Mesendoderm (in vitro differentiated cells): Measurements from ENCODE around the gene EEF1AKMT1.

Experiments used
- DNase-seq: peaks from one replicate; pipeline ENCODE4 v3.0.0; 2013
- H2AK5ac ChIP-seq: 2 replicates; pipeline ENCODE4 v1.6.1; 2013; ENCODE audit warnings: low read length, inconsistent platforms
- H2BK120ac ChIP-seq: 2 replicates; pipeline ENCODE4 v1.6.1; 2013; ENCODE audit warnings: low read depth, mild to moderate bottlenecking, low read length, moderate library complexity, mixed read lengths
- H2BK15ac ChIP-seq: replicated peaks from 2 replicates; pipeline ENCODE4 v1.6.1; 2013; ENCODE audit warnings: low read depth, mild to moderate bottlenecking, moderate library complexity
- H2BK5ac ChIP-seq: 2 replicates; pipeline ENCODE4 v1.6.1; 2013; ENCODE audit warnings: low read length, inconsistent platforms
- H3K18ac ChIP-seq: 2 replicates; pipeline ENCODE4 v1.6.1; 2013; ENCODE audit warnings: mild to moderate bottlenecking, low read length, mixed read lengths
- H3K23ac ChIP-seq: one replicate; pipeline ENCODE4 v1.6.1; 2013; ENCODE audit warnings: low read length
- H3K27ac ChIP-seq: 2 replicates; pipeline ENCODE4 v1.5.1; 2013; ENCODE audit warnings: low read depth, mild to moderate bottlenecking, inconsistent platforms, low read length, moderate library complexity
- H3K27me3 ChIP-seq: 2 replicates; pipeline ENCODE4 v1.6.1; 2013; ENCODE audit warnings: low read length, control low read depth, mild to moderate bottlenecking, inconsistent platforms; ENCODE audit not compliant: insufficient read depth, poor library complexity
- H3K36me3 ChIP-seq: 2 replicates; pipeline ENCODE4 v1.6.1; 2013; ENCODE audit warnings: low read length, inconsistent platforms; ENCODE audit not compliant: control insufficient read depth, insufficient read depth
- H3K4ac ChIP-seq: one replicate; pipeline ENCODE4 v1.6.1; 2013; ENCODE audit warnings: low read depth, mild to moderate bottlenecking, low read length, moderate library complexity
- H3K4me1 ChIP-seq: 2 replicates; pipeline ENCODE4 v1.6.1; 2013; ENCODE audit warnings: low read depth, low read length, inconsistent platforms; ENCODE audit not compliant: control insufficient read depth
- H3K4me2 ChIP-seq: 2 replicates; pipeline ENCODE4 v1.6.1; 2013; ENCODE audit warnings: low read length
- H3K4me3 ChIP-seq: 2 replicates; pipeline ENCODE4 v1.5.1; 2013; ENCODE audit warnings: mild to moderate bottlenecking, low read length
- H3K56ac ChIP-seq: one replicate; pipeline ENCODE4 v1.6.1; 2013; ENCODE audit warnings: low read length
- H3K79me1 ChIP-seq: 2 replicates; pipeline ENCODE4 v1.6.1; 2013; ENCODE audit warnings: low read length, inconsistent platforms
- H3K79me2 ChIP-seq: 2 replicates; pipeline ENCODE4 v1.6.1; 2013; ENCODE audit warnings: mild to moderate bottlenecking, low read length; ENCODE audit not compliant: control insufficient read depth, insufficient read depth
- H3K9ac ChIP-seq: 2 replicates; pipeline ENCODE4 v1.6.1; 2013; ENCODE audit warnings: low read length, inconsistent platforms
- H4K5ac ChIP-seq: one replicate; pipeline ENCODE4 v1.6.1; 2013; ENCODE audit warnings: low read length
- H4K8ac ChIP-seq: one replicate; pipeline ENCODE4 v1.6.1; 2013; ENCODE audit warnings: low read depth, mild to moderate bottlenecking, control low read depth, low read length, moderate library complexity
- WGBS: extraction: QIAGEN DNeasy Blood & Tissue Kit; methylation state at CpG from one replicate; pipeline ENCODE4 v1.1.7; 2013; ENCODE audit warnings: low lambda C conversion rate, missing lambda C conversion rate; ENCODE audit not compliant: insufficient coverage; ENCODE audit errors: extremely low coverage; 5-methylcytosine and 5-hydroxymethylcytosine counted together

EEF1AKMT1 gene

GRCh38 chr13:20814224-20814910 is 40.6 kb upstream of the EEF1AKMT1 start:
- no peak overlapping the region for H2AK5ac ChIP-seq
- H3K4me3 ChIP-seq = no peak overlapping the region
- H2BK15ac ChIP-seq = no peak overlapping the region
- no peak overlapping the region for H3K9ac ChIP-seq
- no peaks in the 10 kb centered on the region for H3K4me1 ChIP-seq
- no peak overlapping the region for H3K4me2 ChIP-seq
- H3K18ac ChIP-seq = no peak overlapping the region
- no peak overlapping the region for H4K5ac ChIP-seq
- no peak overlapping the region for H3K23ac ChIP-seq
- H3K79me1 ChIP-seq = peaks cover 6% of the 10 kb centered on the region
- no peak overlapping the region for H3K4ac ChIP-seq
- no peak overlapping the region for H3K56ac ChIP-seq
- no peaks in the 10 kb centered on the region for H3K79me2 ChIP-seq
- no peak overlapping the region for H2BK120ac ChIP-seq
- no peak overlapping the region for H4K8ac ChIP-seq
- no peak overlapping the region for H3K27ac ChIP-seq
- H2BK5ac ChIP-seq = no peak overlapping the region
- no peaks in the 10 kb centered on the region for H3K36me3 ChIP-seq
- no peaks in the 10 kb centered on the region for H3K27me3 ChIP-seq
- no CpG with 5 or more reads among the region's 5 CpGs for WGBS
- DNase-seq = peak; percentile 40

GRCh38 chr13:20812890-20813289 is 39.1 kb upstream of the EEF1AKMT1 start:
- Histone ChIP-seq H2BK5ac (no peak overlapping the region), H3K79me2 (no peaks in the 10 kb centered on the region), H2AK5ac (no peak overlapping the region), H3K4ac (no peak overlapping the region), H2BK120ac (no peak overlapping the region), H3K79me1 (peaks cover 6% of the 10 kb centered on the region), H3K27me3 (no peaks in the 10 kb centered on the region), H3K4me2 (no peak overlapping the region), H3K4me1 (no peaks in the 10 kb centered on the region), H2BK15ac (no peak overlapping the region), H3K18ac (no peak overlapping the region), H3K4me3 (no peak overlapping the region), H4K8ac (no peak overlapping the region), H3K36me3 (no peaks in the 10 kb centered on the region), H3K9ac (no peak overlapping the region), H4K5ac (no peak overlapping the region), H3K23ac (no peak overlapping the region), H3K27ac (no peak overlapping the region), H3K56ac (no peak overlapping the region)
- DNase-seq = peak; percentile 69
- no CpG with 5 or more reads among the region's 7 CpGs for WGBS

- no peak for DNase-seq
- Histone ChIP-seq H4K5ac (no peak overlapping the region), H2AK5ac (no peak overlapping the region), H3K56ac (no peak overlapping the region), H3K27ac (no peak overlapping the region), H3K36me3 (no peaks in the 10 kb centered on the region), H3K23ac (no peak overlapping the region), H2BK15ac (no peak overlapping the region), H2BK120ac (no peak overlapping the region), H3K4me1 (no peaks in the 10 kb centered on the region), H2BK5ac (no peak overlapping the region), H3K27me3 (no peaks in the 10 kb centered on the region), H3K4ac (no peak overlapping the region), H3K79me2 (no peaks in the 10 kb centered on the region), H3K79me1 (peaks cover 5% of the 10 kb centered on the region), H3K4me2 (no peak overlapping the region), H3K9ac (no peak overlapping the region), H4K8ac (no peak overlapping the region), H3K18ac (no peak overlapping the region), H3K4me3 (no peak overlapping the region)
- WGBS = no CpG with 5 or more reads among the region's 2 CpGs
These were observed 37.0 kb upstream of the EEF1AKMT1 start for GRCh38 chr13:20810808-20811207.

GRCh38 chr13:20808874-20809273 is 35.1 kb upstream of the EEF1AKMT1 start:
- H2AK5ac ChIP-seq = no peak overlapping the region
- H3K36me3 ChIP-seq = no peaks in the 10 kb centered on the region
- no peak overlapping the region for H2BK120ac ChIP-seq
- no peak overlapping the region for H3K18ac ChIP-seq
- no peak overlapping the region for H4K5ac ChIP-seq
- no peak overlapping the region for H3K4me3 ChIP-seq
- no peak for DNase-seq
- H3K27ac ChIP-seq = no peak overlapping the region
- H3K79me2 ChIP-seq = no peaks in the 10 kb centered on the region
- H3K79me1 ChIP-seq = peaks cover 3% of the 10 kb centered on the region
- H4K8ac ChIP-seq = no peak overlapping the region
- no peak overlapping the region for H3K9ac ChIP-seq
- no peak overlapping the region for H2BK15ac ChIP-seq
- WGBS = no CpG with 5 or more reads among the region's 4 CpGs
- H3K56ac ChIP-seq = no peak overlapping the region
- no peak overlapping the region for H3K4ac ChIP-seq
- no peaks in the 10 kb centered on the region for H3K4me1 ChIP-seq
- no peak overlapping the region for H3K4me2 ChIP-seq
- no peak overlapping the region for H2BK5ac ChIP-seq
- no peak overlapping the region for H3K23ac ChIP-seq
- H3K27me3 ChIP-seq = no peaks in the 10 kb centered on the region

- Histone ChIP-seq H2BK15ac (no peak overlapping the region), H3K4me2 (no peak overlapping the region), H3K4me1 (no peaks in the 10 kb centered on the region), H3K36me3 (peaks cover 2% of the 10 kb centered on the region), H4K5ac (no peak overlapping the region), H3K23ac (no peak overlapping the region), H3K56ac (no peak overlapping the region), H2AK5ac (no peak overlapping the region), H2BK120ac (no peak overlapping the region), H3K9ac (no peak overlapping the region), H3K27me3 (no peaks in the 10 kb centered on the region), H2BK5ac (no peak overlapping the region), H3K18ac (no peak overlapping the region), H4K8ac (no peak overlapping the region), H3K4ac (no peak overlapping the region), H3K79me1 (no peaks in the 10 kb centered on the region), H3K79me2 (no peaks in the 10 kb centered on the region), H3K27ac (no peak overlapping the region), H3K4me3 (no peak overlapping the region)
- no peak for DNase-seq
- no CpG with 5 or more reads among the region's 3 CpGs for WGBS
These were observed 29.6 kb upstream of the EEF1AKMT1 start for GRCh38 chr13:20803180-20803965.
